Measurements from ENCODE around the gene LSM10. TPM values are rescaled to one million over a fixed set of nuclear protein-coding genes. Genes with fewer than 3 reads are reported as not detected.
A peak's percentile ranks its signal among the peaks of the same experiment; 100 is the strongest.

The LSM10 gene
- total and polyA plus RNA-seq, 9 of the 15 experiments (the other 6 are each of a cell fraction or from before 2014, with no cell fraction given), result 13.2 to 146 (median 68.9) TPM

- TF ChIP-seq REST (IDR thresholded peaks at IDR 0.05; ENCODE audit: borderline replicate concordance) (peak; percentile 44; the same call in 1 of the 2 replicates), REST (CRISPR knock-in tag; IDR thresholded peaks at IDR 0.05; ENCODE audit: low read depth) (0 out of 2 replicates have a peak, but pooled peaks have one; percentile 65), YBX1 (IDR thresholded peaks at IDR 0.05) (no peak), NCOR1 (IDR thresholded peaks at IDR 0.05) (peak; percentile 73), ZBTB34 (CRISPR knock-in tag; IDR thresholded peaks at IDR 0.05) (peak; percentile 71; the same call in 1 of the 2 replicates), CTCF (IDR thresholded peaks at IDR 0.05 in 2 of 3, conservative IDR thresholded peaks at IDR 0.05 in 1 of 3; ENCODE audit: insufficient read depth in 2 of 3, low read depth in 1 of 3, low read length in 3 of 3) (peak in 2 of 3 experiments; percentile 14 to 16; a peak in 3 of 6 replicates), ZBTB17 (CRISPR knock-in tag; IDR thresholded peaks at IDR 0.05) (peak; percentile 81), HDGF (IDR thresholded peaks at IDR 0.05) (no peak), HLTF (IDR thresholded peaks at IDR 0.05) (peak; percentile 81), ZFP1 (CRISPR knock-in tag; IDR thresholded peaks at IDR 0.05) (peak; percentile 55; the same call in 1 of the 2 replicates), POLR2H (tag; IDR thresholded peaks at IDR 0.05; ENCODE audit: low read depth) (peak; percentile 98), ZNF12 (CRISPR knock-in tag; IDR thresholded peaks at IDR 0.05) (no peak), BCL6 (CRISPR knock-in tag; IDR thresholded peaks at IDR 0.05) (peak; percentile 78; the same call in 1 of the 2 replicates), SLC30A9 (CRISPR knock-in tag; IDR thresholded peaks at IDR 0.05) (no peak), ZFP91 (CRISPR knock-in tag; IDR thresholded peaks at IDR 0.05) (peak; percentile 60)
These were observed 11.2 kb downstream of the LSM10 start (continued) for GRCh38 chr1:36386265-36387140.

Data from K562 (cell line).